A673 (cell line): ENCODE results near the gene HBA2.
"Not testable (repeated sequence)": the region's sequence is repeated elsewhere in the genome, so short reads cannot be mapped to it uniquely, and the experiment has no call there.

Source experiments
- CTCF ChIP-seq: fragments of 300-800, 200-600 bp; sonication (generic); conservative IDR thresholded peaks from 2 replicates; pipeline ENCODE4 v1.5.1; 2017; ENCODE audit warnings: low read depth, mild to moderate bottlenecking, antibody characterized with exemption, low read length, moderate library complexity, mixed read lengths
- EZH2 ChIP-seq: fragments of 200-600 bp; sonication (generic); IDR thresholded peaks from 2 replicates; pipeline ENCODE4 v1.6.1; 2017; ENCODE audit warnings: borderline replicate concordance, low read depth, mild to moderate bottlenecking, mixed read lengths, antibody characterized with exemption, low read length; ENCODE audit not compliant: poor library complexity, severe bottlenecking

GRCh38 chr16:211631-212180, 39.0 kb downstream of the HBA2 start:
- not testable (repeated sequence) for TF ChIP-seq CTCF, EZH2
